Measurements from ENCODE around the gene COQ8B.

GRCh38 chr19:40754611-40755247, 38.0 kb upstream of the COQ8B start:
- TF ChIP-seq CTCF (IDR thresholded peaks at IDR 0.05) (no peak), POLR2A (IDR thresholded peaks at IDR 0.05; ENCODE audit: low read depth) (no peak)
